Suppressor macrophage (primary cell): Measurements from ENCODE around the gene RASAL1.
"Not testable (repeated sequence)": the region's sequence is repeated elsewhere in the genome, so short reads cannot be mapped to it uniquely, and the experiment has no call there.

Experiments
- DNase-seq, 4 experiments: peaks; one replicate each; pipeline ENCODE4 v3.0.0-alpha.2; 2020 to 2022

The RASAL1 gene

GRCh38 chr12:113161415-113162016 is 26.0 kb upstream of the RASAL1 start:
- no peak for DNase-seq

- no peak for DNase-seq
These were observed 24.4 kb upstream of the RASAL1 start for GRCh38 chr12:113159937-113160336.

GRCh38 chr12:113158439-113159203 is 23.1 kb upstream of the RASAL1 start:
- DNase-seq = no peak

GRCh38 chr12:113157218-113157859 is 21.8 kb upstream of the RASAL1 start:
- no peak for DNase-seq

- DNase-seq = peak in 1 of 4 experiments; percentile 30
These were observed 20.1 kb upstream of the RASAL1 start for GRCh38 chr12:113155646-113156045.

- no peak for DNase-seq
These were observed 19.5 kb upstream of the RASAL1 start for GRCh38 chr12:113155060-113155459.

- peak; percentile 21 to 71 (median 48) for DNase-seq
These were observed 18.9 kb upstream of the RASAL1 start for GRCh38 chr12:113154351-113154973.

GRCh38 chr12:113152835-113153814 is 17.6 kb upstream of the RASAL1 start:
- DNase-seq = peak; percentile 88 to 95 (median 92)

GRCh38 chr12:113152196-113152834 is 16.8 kb upstream of the RASAL1 start:
- no peak for DNase-seq

- DNase-seq = no peak
These were observed 16.1 kb upstream of the RASAL1 start for GRCh38 chr12:113151655-113152054.

GRCh38 chr12:113149361-113150150 is 14.0 kb upstream of the RASAL1 start, which contains the start of gene CFAP73:
TSS of gene CFAP73 (plus strand) at chr12:113149724. CDS start at chr12:113149858, 134 bp downstream.
- DNase-seq = peak in 3 of 4 experiments; percentile 41 to 54 (median 43)

GRCh38 chr12:113146999-113147398 is 11.4 kb upstream of the RASAL1 start:
- no peak for DNase-seq

- DNase-seq = peak in 2 of 4 experiments; percentile 23 to 31
These were observed 10.4 kb upstream of the RASAL1 start for GRCh38 chr12:113145720-113146551.

GRCh38 chr12:113144806-113145205 is 9.2 kb upstream of the RASAL1 start:
- no peak for DNase-seq

GRCh38 chr12:113143959-113144358 is 8.4 kb upstream of the RASAL1 start:
- DNase-seq = no peak

GRCh38 chr12:113142886-113143332 is 7.3 kb upstream of the RASAL1 start:
- DNase-seq = peak in 2 of 4 experiments; percentile 85 to 87

- DNase-seq = peak; percentile 90 to 95 (median 94)
These were observed 6.8 kb upstream of the RASAL1 start for GRCh38 chr12:113142173-113142885.

GRCh38 chr12:113141716-113142115 is 6.2 kb upstream of the RASAL1 start:
- DNase-seq = not testable (repeated sequence)

- no peak for DNase-seq
These were observed 5.1 kb upstream of the RASAL1 start for GRCh38 chr12:113140706-113141105.
